ENCODE results near the gene ZNF668.

- TF ChIP-seq, protein P1, sequence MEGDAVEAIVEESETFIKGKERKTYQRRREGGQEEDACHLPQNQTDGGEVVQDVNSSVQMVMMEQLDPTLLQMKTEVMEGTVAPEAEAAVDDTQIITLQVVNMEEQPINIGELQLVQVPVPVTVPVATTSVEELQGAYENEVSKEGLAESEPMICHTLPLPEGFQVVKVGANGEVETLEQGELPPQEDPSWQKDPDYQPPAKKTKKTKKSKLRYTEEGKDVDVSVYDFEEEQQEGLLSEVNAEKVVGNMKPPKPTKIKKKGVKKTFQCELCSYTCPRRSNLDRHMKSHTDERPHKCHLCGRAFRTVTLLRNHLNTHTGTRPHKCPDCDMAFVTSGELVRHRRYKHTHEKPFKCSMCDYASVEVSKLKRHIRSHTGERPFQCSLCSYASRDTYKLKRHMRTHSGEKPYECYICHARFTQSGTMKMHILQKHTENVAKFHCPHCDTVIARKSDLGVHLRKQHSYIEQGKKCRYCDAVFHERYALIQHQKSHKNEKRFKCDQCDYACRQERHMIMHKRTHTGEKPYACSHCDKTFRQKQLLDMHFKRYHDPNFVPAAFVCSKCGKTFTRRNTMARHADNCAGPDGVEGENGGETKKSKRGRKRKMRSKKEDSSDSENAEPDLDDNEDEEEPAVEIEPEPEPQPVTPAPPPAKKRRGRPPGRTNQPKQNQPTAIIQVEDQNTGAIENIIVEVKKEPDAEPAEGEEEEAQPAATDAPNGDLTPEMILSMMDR (IDR thresholded peaks at IDR 0.05), result no peak
- TF ChIP-seq POLR2A (IDR thresholded peaks at IDR 0.05), result no peak
- no peak for TF ChIP-seq EP300 (IDR thresholded peaks at IDR 0.05)
Measured at GRCh38 chr16:31022544-31023251, 51.3 kb downstream of the ZNF668 start.
